ENCODE data around the gene PIWIL4.
"Not testable (repeated sequence)": the region's sequence is repeated elsewhere in the genome, so short reads cannot be mapped to it uniquely, and the experiment has no call there.

The PIWIL4 gene

DNA sequence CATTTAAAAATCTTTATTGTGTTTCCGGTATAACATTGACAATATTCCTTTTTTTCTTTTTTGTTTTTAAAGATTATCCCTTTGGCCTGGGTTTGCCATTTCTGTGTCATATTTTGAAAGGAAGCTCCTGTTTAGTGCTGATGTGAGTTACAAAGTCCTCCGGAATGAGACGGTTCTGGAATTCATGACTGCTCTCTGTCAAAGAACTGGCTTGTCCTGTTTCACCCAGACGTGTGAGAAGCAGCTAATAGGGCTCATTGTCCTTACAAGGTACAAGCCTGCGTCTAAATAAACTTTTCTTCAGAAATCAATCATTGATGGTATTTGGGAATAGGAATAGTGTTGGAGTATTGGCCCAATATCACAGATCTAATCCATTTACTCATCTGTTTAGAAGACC, 19.8 kb downstream of the PIWIL4 start:
- no peak for DNase-seq

GRCh38 chr11:94588366-94588942, 21.3 kb downstream of the PIWIL4 start:
- no peak for DNase-seq

DNA sequence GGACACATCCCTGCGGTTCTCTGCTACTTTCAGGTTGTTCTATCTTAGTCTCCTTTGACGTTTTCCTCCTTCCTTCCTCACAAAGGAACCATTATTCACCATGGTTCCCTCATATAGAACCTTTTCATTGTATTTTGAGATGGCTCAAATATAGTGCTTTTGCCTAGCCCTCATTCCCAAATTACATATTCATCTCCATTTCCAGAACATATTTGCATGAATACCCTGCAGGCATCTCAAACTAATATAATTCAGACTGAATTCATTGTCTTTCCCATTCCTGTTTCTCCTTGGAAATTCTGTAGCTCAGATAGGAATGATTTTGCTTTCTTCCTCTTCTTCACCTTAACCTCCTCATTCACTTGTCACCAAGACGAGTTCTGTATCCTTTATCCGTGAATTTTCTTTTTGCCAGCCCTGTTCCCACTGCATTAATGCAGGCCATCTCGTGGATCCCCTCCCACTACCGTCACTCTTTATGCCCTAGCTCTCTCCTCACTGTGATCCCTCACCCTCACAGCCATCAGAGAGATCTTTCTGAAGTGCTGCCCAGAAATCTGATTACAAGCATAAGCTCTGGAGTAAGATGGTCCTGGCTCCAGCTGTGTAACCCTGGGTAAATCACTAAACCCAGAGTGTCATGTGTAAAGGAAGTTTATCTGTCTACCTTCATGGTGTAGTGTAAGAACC, 23.3 kb downstream of the PIWIL4 start:
- no peak for DNase-seq

- no peak for DNase-seq
These were observed 25.9 kb downstream of the PIWIL4 start for GRCh38 chr11:94593030-94593429.

- no peak for DNase-seq
These were observed 27.9 kb downstream of the PIWIL4 start for GRCh38 chr11:94595076-94595475.

- DNase-seq: no peak
These were observed 30.7 kb downstream of the PIWIL4 start for GRCh38 chr11:94597896-94598295.

DNA sequence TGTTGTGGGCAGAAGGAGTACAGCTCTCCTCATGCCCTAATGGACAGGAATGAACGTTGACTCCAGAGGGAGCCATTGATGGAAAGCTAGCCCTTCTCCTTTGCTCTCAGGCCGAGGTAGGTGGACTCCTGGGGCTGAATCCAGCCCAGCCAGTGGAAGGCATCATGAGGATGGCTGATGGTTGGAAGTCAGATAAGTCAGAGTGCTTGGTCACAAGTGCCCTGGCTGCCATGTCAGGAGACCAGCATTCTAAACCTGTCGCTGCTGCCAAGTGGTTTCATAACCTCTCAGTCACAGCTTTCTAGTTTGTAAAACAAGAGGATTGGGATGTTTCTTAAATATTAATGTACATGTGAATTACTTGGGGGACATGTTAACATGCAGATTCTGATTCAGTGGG, 32.3 kb downstream of the PIWIL4 start:
- DNase-seq: no peak

- DNase-seq: no peak
These were observed 35.5 kb downstream of the PIWIL4 start for GRCh38 chr11:94602430-94603372.

- DNase-seq: no peak
These were observed 36.4 kb downstream of the PIWIL4 start for GRCh38 chr11:94603587-94603986.

GRCh38 chr11:94604482-94604881, 37.3 kb downstream of the PIWIL4 start:
- no peak for DNase-seq

- no peak for DNase-seq
These were observed 46.0 kb downstream of the PIWIL4 start for GRCh38 chr11:94613120-94613519.

- DNase-seq: peak; percentile 25
These were observed 56.1 kb downstream of the PIWIL4 start for GRCh38 chr11:94623120-94623735.

- DNase-seq: not testable (repeated sequence)
These were observed 58.3 kb downstream of the PIWIL4 start for GRCh38 chr11:94625422-94625821.

GRCh38 chr11:94627003-94627560, 59.9 kb downstream of the PIWIL4 start:
- not testable (repeated sequence) for DNase-seq

DNA sequence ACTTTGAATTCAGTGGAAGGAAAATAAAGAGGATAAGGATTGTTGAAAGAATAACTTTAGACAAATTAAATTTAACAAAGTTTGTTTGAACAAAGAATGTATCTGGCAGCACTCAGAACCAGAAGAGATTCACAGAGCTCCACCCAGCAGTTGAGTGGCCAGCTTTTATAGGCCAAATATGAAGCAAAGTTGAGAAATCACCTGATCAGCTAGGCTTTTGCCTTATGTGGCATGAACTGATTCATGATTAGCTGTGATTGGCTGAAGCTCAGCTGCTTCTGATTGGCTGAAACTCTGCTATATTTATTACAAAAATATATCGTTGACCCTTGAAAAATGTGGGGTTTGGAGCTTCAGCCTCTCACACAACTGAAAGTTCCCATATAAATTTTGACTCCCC, 62.6 kb downstream of the PIWIL4 start:
- DNase-seq: no peak

- DNase-seq: no peak
These were observed 63.1 kb downstream of the PIWIL4 start for GRCh38 chr11:94630221-94630620.

DNA sequence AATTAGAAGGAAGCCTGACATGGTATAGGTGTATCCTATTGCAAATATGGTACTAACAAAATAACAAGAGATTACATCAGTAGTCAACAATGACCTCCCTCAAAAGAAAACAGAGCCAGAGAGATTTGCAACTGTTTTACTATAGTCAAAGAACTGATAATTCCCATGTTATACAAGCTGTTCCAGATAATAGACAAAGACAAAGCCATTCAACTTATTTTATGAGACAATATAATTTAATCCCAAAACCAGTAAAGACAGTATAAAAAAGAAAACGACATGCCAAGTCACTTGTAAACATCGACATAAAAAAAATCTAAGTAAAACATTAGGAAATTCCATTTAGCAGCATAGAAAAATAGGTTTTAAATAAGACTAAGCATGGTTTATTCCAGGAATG, 65.2 kb downstream of the PIWIL4 start:
- DNase-seq: no peak

GRCh38 chr11:94635072-94635471, 67.9 kb downstream of the PIWIL4 start:
- no peak for DNase-seq

DNA sequence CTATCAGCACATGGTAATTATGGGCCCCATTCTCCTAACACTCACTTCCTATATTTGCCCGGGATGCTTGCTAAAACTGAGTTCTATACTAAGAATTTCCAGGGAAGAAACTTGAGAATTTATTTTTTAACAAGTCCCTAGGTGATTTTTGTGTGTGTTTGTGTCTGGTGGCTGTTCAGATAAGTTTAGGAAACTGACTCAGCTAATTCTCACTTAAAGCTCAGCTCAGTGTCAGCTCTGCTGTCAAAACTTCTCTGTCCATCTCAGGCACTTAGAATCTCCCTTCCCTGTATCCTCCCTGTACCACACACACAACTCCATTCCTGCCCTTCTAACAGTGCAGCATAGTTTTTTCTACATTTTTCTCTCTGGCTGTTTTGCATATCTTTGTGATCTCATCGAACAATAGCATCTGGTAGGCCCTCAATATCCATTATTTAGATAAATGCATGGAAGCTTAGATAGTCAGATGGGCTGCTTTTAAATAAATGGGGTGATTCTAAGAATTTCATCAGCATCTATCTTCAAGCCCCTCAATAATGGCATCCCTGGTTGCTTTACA, 69.3 kb downstream of the PIWIL4 start:
- no peak for DNase-seq

- DNase-seq: no peak
These were observed 71.2 kb downstream of the PIWIL4 start for GRCh38 chr11:94638301-94638901.

DNA sequence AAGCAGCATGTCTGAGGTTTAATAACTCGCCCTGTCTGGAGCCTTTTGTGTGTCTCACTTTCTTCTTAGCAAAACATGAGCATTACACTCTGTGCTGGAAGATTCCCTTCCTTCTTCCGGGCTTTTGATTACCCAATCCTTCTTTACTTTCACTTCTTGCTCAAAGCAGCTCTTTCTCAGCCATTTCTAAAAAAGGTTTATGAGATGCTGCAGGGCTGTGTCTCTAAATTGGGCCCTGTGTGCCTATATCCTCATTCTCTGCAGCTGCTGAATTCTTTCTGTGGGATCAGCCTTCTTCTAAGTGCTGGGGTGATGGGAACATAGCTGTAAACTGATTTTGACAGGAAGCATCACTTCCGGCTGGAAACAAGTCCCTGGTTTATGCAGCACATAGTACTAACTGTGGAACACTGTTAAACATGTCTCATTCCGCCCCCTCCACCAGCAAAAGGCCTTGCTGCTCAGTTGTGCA, 71.8 kb downstream of the PIWIL4 start:
- no peak for DNase-seq
